GM21717 (cell line): ENCODE results near the gene AEBP1.

Source experiments
- ATAC-seq: cut with Tn5 transposase; IDR thresholded peaks from one replicate; pipeline ENCODE4 v1.9.1; 2021; ENCODE audit warnings: mild to moderate bottlenecking, moderate library complexity; ENCODE audit not compliant: unreplicated experiment

The AEBP1 gene

DNA sequence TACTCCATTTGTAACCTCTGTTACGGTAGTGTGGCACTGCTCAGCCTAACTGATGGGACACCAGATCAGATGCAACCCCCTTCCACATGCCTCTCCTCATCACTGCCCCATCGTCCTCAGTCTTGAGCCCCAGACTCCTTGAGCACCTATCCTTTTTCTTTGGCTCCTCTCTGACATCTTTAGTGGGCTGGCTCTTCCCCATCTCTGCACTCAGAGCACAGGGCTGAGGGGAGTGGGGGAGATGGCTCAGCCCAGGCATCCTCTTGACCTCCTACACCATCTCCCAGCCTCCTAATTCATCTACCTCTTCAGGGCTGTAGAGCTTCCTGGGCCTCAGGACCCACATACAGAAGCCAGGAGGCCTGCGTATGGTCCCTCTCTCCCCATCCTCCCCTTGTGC is 20.3 kb upstream of the AEBP1 start:
- no peak for ATAC-seq

DNA sequence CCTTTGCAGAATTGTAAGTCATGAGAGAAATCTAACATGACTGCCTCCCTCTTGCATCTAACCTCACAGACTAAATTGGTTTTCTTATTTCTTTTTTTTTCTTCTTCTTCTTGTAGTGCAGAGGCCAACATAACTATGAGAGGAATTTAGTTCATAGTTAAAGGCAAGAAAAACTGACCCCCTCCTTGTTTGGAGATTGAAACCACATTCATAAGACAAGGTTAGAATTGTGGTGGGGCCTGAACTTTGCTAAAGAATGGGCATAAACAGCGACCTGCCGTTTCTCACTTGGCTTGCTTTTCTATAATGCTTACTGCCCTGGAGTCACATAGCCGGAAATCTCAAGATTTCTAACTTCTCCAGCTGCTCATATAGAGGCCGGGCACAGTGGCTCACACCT is 19.4 kb upstream of the AEBP1 start:
- ATAC-seq: no peak

DNA sequence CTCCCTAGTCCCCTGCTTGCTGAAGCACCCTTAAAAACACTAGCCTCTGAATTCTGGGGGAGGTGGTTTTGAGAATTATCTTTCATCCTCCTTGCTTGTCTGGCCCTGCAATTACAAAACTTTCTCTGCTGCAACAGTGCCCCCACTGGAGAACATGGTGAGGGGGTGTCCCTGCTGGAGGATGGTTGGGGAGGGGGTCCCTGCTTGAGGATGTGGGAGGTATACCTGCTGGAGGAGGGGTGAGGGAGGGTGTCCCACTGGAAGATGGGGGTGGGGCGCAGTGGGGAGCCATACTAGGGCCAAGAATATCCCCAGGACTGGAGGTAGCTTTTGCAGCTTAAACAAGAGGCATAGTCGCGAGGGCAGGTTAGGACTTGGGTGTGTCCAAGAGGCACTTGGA is 18.6 kb upstream of the AEBP1 start:
- ATAC-seq: no peak

DNA sequence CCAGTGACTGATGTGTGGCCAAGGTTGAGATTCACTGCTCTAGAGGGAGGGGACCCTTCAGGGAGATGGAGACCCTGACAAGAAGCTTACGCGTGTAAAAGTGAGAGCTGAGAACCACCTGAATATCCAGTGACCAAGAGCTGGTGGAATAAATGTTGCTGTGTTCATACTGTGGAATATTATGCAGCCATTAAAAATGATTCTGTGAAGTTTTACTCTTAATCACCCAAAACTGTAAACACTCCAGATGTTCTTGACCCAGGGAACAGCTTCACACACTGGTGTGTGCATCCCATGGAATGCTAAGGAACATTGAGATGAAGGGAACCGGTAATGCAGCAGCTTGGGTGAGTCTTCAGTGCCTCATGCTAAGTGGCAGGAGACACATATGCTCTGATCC is 17.5 kb upstream of the AEBP1 start:
- ATAC-seq: no peak

DNA sequence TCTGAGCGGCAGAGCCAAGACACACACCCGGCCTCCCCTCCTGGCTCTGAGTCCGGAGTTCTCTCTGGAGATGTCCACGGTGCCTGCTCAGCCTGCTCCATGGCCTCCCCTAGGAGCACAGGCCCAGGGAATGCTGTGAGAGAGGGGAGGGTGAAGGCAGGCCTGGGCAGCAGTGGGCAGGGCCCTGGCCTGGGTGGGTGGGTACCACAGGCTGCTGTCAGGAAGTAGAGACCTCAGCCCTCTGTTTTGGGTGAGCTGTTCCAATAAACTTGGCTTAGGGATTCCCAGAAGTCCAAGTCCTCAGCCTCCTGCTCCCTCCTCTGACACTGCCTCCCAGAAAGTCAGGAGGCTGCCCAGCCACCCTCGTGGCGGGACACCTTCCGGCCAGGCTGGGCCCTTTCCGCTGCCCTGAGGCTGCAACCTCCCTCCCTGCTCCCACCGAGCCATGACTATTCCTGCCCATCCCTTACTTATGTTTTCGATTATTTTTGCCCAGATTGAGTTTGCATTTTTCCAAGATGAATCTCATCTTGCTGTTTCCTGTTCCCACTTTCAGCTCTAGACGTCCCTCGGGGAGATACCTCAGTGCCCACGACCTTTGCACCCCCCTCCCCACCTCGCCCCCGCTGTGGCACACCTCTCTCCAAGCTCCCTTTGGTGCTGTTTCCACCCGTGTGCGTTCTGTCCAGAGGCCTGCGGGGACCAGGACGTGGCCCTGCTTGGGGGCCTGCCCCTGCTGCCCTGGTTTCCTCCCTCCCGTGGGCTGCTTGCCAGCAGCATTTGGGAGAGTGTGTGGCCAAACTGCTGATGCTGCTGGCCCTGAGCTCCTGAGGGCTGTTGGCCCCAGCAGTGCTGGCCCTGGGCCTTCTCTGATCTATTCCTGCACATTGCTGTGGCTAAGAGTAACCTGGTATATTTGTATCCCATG is 16.0 kb upstream of the AEBP1 start:
- no peak for ATAC-seq

DNA sequence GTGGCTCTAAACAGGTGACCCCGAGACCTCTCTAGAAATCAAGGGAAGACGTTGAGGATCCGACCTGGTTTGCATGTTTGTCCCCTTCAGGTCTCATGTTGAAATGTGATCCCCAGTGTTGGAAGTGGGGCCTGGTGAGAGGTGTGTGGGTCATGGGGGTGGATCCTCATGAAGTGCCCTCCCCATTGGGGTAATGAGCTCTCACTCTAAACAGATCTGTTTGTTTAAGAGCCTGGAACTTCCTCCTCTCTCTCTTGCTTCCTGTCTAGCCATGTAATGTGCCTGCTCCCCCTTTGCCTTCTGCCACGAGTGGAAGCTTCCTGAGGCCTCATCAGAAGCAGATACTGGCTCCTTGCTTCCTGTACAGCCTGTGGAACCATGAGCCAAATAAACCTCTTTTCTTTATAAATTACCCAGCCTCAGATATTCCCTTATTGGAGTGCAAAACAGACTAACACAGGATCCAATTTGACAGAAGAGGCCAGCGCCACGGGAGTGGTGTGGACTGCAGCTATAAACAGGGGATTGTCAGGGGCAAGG is 11.0 kb upstream of the AEBP1 start:
- no peak for ATAC-seq

DNA sequence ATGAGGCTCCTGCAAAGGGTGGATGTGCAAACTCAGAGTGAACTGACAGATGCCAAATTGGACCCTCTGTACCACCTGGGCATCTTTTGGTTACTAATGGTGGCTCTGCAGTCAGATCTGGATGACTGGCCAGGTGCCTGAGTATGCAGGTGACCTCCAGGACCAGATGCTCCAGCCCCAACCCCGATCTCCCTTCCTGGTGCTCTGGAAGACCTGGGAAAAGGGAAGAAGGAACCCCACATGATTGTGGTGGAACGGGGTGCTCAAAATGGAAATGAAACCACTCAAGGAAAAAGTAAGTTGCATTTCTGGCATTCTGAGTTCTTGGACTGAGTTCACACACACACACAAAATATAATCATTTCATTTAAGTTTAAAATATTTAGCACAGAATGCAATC is 9.8 kb upstream of the AEBP1 start:
- ATAC-seq: no peak

DNA sequence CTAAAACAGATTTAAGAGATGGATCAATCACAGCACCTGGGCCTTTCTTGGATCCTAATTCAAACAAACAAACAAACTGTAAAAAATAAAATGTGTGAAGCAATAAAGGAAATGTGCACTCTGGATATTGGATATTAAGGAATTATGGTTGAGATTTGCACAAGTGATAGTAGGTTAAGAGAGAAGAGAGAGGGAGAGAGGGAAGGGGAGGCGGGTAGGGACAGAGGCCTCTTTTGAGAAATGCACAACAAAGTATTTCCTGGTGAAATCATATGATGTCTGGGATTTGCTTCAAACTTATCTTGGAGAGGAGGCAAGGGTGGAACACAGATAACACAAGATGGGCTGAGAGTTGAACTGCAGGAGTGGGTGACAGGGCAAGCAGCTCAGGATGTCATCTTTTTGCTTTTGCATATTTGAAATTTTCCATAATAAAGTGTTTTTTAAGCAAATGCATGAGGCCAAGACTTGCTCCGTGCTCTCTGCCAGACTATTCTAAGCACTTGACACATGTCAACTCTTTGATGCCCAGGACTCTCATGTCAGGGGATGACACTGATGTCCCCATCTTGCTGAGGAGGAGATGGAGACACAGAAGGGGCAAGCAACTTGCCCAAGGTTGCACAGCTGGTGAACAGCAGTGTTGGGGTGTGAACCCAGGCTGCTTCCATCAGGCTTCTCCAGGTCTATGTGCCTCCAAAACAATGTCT is 9.1 kb upstream of the AEBP1 start:
- ATAC-seq: no peak

DNA sequence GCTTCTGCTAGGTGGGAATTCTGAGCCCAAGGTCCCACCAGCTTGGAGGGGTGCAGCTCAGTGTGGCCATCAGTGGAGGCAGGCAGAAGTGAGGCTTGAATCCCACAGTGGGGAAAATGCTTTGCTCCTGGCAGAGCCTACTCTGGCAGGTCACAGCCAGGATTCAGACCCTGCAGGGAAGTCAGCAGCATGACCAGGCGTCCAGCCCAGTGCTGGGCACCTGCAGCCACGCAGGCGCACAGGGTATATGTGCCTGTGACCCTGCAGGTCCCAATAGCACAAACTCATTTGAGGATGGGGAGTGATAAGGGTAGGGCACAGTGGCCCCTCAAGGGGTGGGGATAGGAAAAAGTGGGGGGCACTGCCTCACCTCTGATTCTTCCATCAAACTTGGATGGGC is 8.4 kb upstream of the AEBP1 start:
- no peak for ATAC-seq

DNA sequence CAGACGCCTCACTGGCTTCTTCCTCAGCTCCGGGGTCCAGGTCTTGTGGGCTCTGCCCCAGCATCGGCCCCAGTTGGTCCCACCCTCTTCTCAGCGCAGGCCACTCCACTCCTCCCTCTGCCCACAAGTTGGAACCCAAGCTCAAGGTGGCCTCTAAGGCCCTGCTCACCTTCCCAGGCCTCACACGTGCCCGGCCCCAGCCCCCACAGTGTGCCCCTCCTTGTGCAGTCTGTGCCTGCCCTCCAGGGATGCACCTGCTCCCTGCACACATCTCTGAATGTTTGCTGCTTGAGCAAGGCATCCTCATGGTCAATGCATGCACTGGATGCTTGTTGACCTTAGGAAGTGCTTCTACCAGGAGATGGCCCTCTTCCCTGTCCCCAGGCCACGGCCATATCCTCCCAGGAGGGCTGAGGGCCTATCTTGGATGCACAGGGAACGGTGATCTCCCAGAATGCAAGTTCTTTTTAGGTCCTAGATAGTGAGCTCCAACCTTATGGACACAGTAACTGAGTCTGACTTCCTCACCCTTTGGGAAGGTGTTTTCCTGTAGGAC is 7.7 kb upstream of the AEBP1 start:
- no peak for ATAC-seq

DNA sequence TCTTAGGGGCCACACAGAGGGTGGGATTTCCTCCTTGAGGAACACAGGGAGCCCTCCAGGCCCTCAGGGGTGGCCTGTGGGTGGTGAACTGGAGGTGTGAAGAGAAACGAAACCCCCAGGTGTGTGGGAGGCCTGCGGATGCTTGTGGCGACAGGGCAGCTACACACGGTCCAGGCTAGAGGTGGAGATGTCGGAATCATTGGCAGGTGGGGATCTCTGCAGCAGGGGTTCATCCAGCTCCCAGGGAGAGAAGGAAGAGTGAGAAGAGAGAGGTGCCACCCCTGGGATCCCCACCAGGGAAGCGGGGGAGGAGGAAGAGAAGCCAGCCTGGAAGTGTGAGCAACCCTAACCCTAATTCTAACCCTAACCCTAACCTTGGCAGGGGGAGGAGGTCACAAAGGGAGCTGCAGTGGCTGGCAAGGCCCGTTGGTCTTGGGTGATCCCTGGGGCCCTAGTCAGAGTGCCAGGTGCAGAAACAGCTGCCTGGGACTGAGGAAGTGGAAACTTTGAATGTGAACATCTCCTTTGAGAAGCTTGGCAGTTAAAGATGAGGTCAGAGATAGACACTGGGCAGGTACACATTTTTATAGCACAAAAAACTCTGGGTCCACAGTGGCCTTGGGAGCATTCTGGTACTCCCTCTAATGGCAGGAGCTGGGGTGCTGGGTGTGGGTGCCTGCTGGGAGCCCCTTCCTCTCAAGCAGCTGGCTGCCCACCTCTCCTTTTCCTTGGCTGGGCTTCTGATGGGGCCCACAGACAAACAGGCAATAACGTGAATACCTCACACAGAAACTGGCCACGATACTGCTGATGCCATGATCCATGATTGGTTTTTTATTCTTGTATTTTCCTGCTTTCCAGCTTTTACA is 6.8 kb upstream of the AEBP1 start:
- ATAC-seq: no peak

DNA sequence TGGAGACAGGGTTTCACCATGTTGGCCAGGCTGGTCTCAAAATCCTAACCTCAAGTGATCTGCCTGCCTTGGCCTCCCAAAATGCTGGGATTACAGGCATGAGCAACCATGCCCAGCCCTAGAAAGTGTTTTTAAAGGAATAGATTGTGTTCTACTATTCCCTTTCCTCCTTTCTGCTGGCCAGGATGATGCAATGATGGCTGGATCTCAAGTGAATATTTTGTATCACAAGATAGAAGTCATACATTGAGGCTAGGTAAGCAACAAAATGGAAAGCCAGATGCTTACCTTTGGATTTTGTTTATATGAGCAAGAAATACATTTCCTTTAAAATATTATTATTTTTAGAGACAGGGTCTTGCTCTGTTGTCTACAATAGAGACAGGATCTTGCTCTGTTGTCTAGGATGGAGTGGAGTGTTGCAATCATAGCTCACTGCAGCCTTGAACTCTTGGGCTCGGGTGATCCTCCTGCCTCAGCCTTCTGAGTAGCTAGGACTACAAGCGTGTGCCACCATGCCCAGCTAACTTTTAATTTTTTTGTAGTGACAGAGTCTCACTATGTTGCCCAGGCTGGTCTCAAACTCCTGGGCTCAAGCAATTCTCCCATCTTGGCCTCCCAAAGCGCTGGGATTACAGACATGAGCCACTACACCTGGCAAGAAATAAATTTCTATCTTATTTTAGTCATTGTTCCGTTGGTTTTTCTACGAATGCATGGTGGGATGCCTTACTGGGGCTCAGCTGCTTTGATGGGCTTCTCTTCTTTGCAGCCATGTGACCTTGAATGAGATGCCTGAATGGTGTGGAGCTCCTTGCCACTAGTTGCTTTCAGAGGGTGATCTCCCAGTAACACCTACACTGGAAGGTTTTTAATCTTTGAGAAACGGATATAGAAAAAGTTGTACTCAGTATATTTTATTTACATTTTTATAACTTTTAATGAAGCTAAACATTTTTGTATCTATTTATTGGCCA is 5.8 kb upstream of the AEBP1 start:
- ATAC-seq: no peak

DNA sequence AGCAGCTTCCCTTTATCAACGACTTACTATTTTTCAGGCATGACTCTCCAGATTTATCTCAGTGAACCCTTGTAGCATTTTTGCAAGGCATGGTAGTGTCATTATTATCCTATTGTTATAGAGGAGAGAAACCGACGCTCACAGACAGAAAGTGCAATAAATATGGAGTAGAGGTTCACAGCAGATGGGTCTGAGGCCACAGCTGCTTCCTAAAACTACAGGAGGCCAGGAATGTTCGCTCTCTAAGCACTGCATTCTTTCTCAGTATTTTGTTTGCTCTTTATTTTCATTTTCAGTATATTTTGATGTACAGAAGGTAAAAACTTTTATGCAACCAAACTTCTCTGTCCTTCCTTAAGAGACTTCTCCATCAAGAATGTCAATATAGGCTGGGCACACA is 4.5 kb upstream of the AEBP1 start:
- no peak for ATAC-seq

DNA sequence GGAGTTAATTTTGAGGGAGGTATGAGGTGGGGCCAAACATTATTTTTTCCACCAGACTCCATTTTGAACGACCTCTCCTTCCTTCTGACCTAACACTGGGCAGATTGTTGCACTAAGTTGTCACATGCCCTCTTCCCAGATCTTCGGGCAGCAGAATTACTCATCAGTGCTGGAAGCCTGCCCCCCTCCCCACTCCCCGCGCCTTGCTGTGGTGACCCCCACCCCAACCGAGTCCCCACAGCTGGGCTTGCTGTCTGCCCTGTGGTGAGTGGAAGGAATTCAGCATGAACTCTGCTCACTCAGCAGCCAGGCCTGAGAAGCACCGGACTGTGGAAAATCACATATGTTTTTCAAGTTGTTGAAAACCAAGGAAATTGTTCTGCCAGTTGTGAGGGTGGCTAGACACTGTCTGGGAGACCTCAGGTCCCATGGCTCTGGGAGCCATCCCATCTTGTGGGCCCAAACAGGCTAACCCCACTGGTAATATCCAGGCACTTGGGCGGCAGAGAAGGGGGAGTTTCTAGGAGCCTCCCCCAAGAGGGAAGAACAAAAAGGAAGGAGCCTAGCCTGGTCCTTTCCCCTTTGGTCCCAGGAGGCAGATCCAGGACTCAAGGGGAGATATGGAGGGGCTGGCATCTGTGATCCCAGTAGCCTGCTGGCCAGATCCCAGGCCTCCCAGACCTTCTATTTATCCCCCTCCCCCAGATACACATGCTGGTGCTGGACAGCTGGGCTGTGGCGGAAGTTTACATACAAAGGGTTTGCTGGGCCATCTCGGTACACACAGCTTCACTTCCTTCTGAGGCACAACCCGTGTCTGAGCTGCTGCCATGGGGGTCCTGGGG is 3.5 kb upstream of the AEBP1 start:
- no peak for ATAC-seq

DNA sequence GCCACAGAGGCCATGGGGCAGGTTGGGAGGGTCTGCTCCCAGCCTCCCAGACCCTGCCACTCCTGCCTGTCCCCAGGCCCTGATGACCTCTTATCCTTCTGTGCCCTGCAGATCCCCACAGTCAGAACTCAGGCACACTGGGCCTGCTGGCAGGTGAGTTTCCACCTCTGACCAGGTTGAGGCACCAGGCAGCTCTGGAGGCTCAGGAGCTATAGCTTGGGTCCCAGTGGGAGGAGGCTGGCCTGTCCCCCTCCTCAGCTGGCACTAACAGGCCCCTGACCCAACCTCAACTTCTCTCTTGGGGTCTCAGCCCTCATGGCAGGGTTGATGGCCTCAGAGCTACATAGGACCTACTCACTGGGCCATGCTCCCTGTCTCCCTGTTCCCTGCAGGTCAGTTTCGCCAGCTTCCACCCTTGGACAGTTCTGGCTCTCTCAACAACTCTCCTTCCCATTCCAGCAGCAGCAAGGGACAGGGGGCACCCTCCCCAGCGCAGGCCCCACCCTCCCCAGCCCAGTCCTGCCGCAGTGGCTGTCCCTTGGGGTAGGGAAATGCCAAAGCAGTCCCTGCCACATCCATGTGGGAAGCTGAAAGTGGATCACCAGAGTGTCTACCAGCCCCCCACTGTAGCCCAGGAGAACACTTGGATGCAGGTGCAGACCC is 2.7 kb upstream of the AEBP1 start:
- no peak for ATAC-seq

DNA sequence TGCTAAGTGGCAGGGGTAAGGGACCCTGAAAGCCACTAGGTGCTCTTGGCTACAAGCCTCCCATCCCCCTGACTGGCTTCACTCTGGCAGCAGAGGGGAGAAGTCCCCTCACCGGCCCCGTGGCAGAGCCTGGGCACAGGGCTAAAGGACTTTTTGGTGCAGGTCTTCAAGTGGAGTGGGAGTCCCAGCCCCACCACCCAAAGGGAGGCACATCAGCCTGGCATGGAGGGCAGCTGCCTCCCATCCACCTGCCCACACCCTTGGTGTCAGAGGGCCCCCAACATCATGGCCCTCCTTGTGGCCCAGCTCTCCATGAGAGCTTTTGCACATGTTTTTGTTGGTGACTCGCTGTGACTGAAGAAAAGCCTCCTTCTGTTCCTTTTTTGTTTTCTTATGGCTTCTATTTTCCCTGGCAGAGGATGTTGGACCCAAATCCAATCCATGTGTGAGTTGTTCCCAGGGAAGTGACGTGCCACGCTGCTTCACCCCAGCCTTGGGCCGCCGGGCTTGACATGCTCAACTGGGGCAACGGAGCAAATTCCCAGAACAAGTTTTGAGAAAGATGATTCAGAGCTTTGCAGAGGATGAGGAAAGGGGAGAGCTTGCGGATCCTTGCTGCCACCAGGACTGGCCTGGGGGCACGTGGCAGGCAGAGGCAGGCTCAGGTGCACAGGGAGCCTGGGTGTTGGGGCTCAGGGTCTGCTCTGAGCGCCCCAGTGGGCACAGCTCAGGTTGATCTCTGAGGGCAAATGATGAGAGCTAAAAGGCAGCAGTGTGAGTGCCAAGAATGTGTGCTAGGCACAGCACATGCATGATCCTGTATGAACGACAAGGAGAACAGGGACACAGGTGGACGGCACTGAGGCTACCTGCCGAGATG is 1.9 kb upstream of the AEBP1 start:
- ATAC-seq: no peak

DNA sequence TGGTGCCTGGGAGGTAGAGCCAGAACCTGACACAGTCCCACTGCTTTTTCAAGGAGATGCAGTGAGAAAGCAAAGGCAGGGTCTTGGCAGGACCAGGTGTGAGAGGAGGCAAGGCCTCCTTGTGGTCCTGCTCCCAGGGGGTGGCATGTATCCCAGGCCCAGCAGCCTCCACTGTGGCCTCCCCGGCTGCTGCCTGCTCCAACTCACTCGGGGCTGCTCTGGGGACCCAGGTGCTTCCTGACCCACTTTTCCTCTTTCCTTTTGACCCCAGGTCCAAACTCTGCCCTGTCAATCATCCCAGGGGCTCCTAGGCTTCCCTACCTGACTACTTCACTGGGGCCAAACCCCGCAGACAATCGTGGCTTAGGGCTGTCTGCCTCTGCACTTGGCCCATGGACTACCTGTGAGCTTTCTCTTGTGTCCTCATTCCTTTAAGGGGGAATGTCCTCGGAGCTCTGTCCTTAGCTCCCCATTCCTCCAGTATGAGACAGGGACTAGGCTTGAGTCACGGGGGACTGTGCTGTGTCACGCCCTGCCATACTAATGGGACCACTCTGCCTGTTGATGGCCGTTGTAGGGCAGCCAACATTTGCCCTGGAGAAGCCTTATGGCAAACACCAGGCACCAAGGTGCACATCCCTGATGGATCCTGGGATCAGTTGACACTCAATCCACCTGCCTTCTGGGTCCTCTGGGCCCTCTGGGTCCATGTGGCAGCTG is 1.1 kb upstream of the AEBP1 start:
- no peak for ATAC-seq
